ENCODE measurements around the gene PIF1.

DNA sequence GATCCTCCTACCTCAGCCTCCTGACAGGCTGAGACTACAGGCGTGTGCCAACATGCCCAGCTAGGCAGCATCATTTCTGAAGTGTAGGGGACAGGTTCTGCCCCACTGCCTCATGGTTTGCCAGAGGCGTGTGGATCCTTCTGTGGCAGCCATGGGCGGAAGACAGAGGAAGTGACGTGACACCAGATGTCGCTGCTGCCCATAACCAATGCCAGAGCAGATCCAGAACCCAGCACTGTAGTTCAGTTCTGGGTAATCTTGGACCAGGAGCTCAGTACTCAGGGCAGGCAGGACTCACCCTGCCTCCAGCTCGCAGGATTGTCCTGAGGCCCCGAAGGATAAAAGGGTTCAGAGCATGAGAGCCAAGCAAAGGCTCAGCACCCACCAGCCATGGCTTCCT, 58.2 kb downstream of the PIF1 start:
- TF ChIP-seq CTCF (IDR thresholded peaks at IDR 0.05 in 4 of 5, conservative IDR thresholded peaks at IDR 0.05 in 1 of 5) (no peak), POLR2A (IDR thresholded peaks at IDR 0.05) (no peak)
